GM12874 (cell line): ENCODE data around the gene PRKG1.
A peak's percentile ranks its signal among the peaks of the same experiment; 100 is the strongest.

Source experiments
- TF ChIP-seq, protein P1 (sequence below): IDR thresholded peaks from 2 replicates; pipeline ENCODE4 v1.5.1; 2011; ENCODE audit warnings: low read depth, mild to moderate bottlenecking, control low read depth, low read length, moderate library complexity; ENCODE audit not compliant: insufficient read depth

PRKG1 gene

GRCh38 chr10:51960494-51960895 lies 886.2 kb downstream of the PRKG1 start:
- TF ChIP-seq, protein P1, sequence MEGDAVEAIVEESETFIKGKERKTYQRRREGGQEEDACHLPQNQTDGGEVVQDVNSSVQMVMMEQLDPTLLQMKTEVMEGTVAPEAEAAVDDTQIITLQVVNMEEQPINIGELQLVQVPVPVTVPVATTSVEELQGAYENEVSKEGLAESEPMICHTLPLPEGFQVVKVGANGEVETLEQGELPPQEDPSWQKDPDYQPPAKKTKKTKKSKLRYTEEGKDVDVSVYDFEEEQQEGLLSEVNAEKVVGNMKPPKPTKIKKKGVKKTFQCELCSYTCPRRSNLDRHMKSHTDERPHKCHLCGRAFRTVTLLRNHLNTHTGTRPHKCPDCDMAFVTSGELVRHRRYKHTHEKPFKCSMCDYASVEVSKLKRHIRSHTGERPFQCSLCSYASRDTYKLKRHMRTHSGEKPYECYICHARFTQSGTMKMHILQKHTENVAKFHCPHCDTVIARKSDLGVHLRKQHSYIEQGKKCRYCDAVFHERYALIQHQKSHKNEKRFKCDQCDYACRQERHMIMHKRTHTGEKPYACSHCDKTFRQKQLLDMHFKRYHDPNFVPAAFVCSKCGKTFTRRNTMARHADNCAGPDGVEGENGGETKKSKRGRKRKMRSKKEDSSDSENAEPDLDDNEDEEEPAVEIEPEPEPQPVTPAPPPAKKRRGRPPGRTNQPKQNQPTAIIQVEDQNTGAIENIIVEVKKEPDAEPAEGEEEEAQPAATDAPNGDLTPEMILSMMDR, result peak; percentile 26; the same call in 1 of the 2 replicates

DNA sequence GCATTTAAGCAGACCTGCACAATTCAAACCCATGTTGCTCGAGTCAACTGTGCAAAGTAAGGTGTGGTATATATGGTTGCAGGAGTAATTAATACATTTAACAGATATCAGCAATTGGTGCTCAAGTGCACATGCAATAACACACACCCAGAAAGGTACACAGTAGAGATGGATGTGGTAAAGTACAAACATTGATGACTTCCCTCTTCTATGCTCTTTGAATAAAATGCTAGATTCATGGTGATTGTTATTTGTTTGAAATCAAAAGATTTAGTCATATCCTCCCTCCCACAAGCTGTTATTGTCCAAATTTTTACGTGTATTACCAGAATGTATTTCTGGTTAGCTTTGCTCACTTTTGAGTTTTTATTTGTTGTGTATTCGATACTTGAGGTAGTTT lies 887.1 kb downstream of the PRKG1 start:
- TF ChIP-seq, protein P1, result no peak

- TF ChIP-seq, protein P1, result no peak
These were observed 890.3 kb downstream of the PRKG1 start for GRCh38 chr10:51964630-51965029.

- TF ChIP-seq, protein P1, result no peak
These were observed 891.2 kb downstream of the PRKG1 start for GRCh38 chr10:51965451-51965850.

- TF ChIP-seq, protein P1, result no peak
These were observed 898.6 kb downstream of the PRKG1 start for GRCh38 chr10:51972733-51973346.

GRCh38 chr10:51980752-51981151 lies 906.5 kb downstream of the PRKG1 start:
- TF ChIP-seq, protein P1, result no peak

DNA sequence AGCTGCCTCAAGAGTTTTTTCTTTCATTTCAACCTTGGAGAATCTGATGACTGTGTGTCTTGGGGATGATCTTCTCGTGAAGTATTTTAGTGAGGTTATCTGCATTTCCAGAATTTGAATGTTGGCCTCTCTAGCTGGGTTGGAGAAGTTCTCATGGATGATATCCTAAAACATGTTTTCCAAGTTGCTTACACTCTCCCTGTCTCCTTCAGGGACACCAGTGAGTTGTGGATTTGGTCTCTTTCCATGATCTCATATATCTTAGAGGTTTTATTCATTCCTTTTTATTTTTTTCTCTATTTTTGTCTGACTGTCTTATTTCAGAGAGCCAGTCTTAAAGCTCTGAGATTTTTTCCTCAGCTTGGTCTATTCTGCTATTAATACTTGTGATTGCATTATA lies 907.4 kb downstream of the PRKG1 start:
- TF ChIP-seq, protein P1, result no peak

- TF ChIP-seq, protein P1, result no peak
These were observed 909.2 kb downstream of the PRKG1 start for GRCh38 chr10:51983481-51983880.
